ENCODE results near the gene PPP2R5C. TPM values are rescaled to one million over a fixed set of nuclear protein-coding genes. Genes with fewer than 3 reads are reported as not detected.

Gene PPP2R5C
- total RNA-seq, 4 donors from 2014 or later = 63.3 to 113 (median 75.9) TPM

GRCh38 chr14:101758913-101759593 is 2.5 kb upstream of the PPP2R5C start:
- Histone ChIP-seq H3K4me3 (no peak overlapping the region), H3K27ac (no peak overlapping the region), H3K27me3 (peaks cover 0 to 5% of the 10 kb centered on the region in 2 donors), H3K9me3 (no peaks in the 10 kb centered on the region), H3K4me1 (peaks cover 0 to 26% (median 7%) of the 10 kb centered on the region in 4 donors), H3K36me3 (no peaks in the 10 kb centered on the region)
- WGBS, 2 donors = 82 to 87% methylated on average over 16 of the region's 16 CpGs
- no peak for DNase-seq (ENCODE audit: low spot score in 2 of 2)
- TF ChIP-seq POLR2A (IDR thresholded peaks at IDR 0.05) = no peak
- no peak for TF ChIP-seq CTCF (IDR thresholded peaks at IDR 0.05)
- TF ChIP-seq EP300 (IDR thresholded peaks at IDR 0.05) = no peak

- Histone ChIP-seq H3K27ac (peak overlapping the region; percentile 94 to 99 (median 98)), H3K4me1 (peaks cover 0 to 31% (median 7%) of the 10 kb centered on the region in 4 donors), H3K36me3 (peaks cover 0 to 4% (median 0%) of the 10 kb centered on the region in 3 donors), H3K27me3 (no peaks in the 10 kb centered on the region), H3K4me3 (peak overlapping the region; percentile 95 to 99 (median 99)), H3K9me3 (no peaks in the 10 kb centered on the region)
- 3 to 4% methylated on average over 36 to 57 of the region's 63 CpGs for WGBS, 2 donors
- DNase-seq (ENCODE audit: low spot score in 2 of 2) = peak; percentile 93 to 95
- TF ChIP-seq EP300 (IDR thresholded peaks at IDR 0.05) (peak; percentile 23 to 43), CTCF (IDR thresholded peaks at IDR 0.05) (no peak), POLR2A (IDR thresholded peaks at IDR 0.05) (peak in 1 of 2 donors; percentile 10)
Observed at GRCh38 chr14:101760138-101761011, 1.1 kb upstream of the PPP2R5C start.

GRCh38 chr14:101761881-101762529 is 496 bp downstream of the PPP2R5C start:
- Histone ChIP-seq H3K4me1 (peaks cover 0 to 31% (median 7%) of the 10 kb centered on the region in 4 donors), H3K9me3 (no peaks in the 10 kb centered on the region), H3K36me3 (peaks cover 0 to 18% (median 0%) of the 10 kb centered on the region in 3 donors), H3K4me3 (peak overlapping the region; percentile 60 to 99 (median 88)), H3K27me3 (no peaks in the 10 kb centered on the region), H3K27ac (peak overlapping the region; percentile 68 to 90 (median 86))
- no peak for TF ChIP-seq POLR2A (IDR thresholded peaks at IDR 0.05)
- TF ChIP-seq EP300 (IDR thresholded peaks at IDR 0.05) = no peak
- TF ChIP-seq CTCF (IDR thresholded peaks at IDR 0.05) = no peak
- DNase-seq (ENCODE audit: low spot score in 2 of 2) = peak in 1 of 2 donors; percentile 39
- 1 to 2% methylated on average over 44 to 58 of the region's 72 CpGs for WGBS, 2 donors

DNA sequence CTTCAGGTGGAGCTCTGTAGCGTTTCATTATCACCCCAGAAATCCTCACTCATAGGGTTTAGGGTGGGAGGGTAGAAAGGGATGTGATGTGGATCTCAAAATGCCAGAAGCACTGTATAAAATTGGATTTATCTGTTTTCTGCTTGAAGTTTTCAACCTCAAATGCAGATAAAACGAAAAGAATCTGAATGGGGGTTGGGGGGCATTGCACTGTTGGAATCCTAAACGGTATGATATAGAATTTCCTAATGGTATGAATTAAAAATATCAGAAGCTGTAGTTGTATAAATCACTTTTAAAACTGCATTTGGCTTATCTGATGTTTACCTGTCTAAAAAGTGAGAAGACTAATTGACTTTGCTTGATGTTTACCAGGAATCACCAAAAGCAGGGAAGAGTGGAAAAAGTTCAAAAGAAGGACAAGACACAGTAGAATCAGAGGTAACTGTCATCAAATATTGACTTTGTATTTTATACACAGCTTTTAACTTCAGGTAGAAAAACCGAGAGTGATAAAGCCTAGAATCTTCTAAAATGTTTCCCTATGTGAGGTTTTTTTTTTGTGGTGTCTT is 1.1 kb downstream of the PPP2R5C start:
- H3K4me3 ChIP-seq = peak overlapping the region; percentile 60 to 99 (median 88)
- H3K4me1 ChIP-seq = peaks cover 0 to 31% (median 7%) of the 10 kb centered on the region in 4 donors
- H3K27me3 ChIP-seq = no peaks in the 10 kb centered on the region
- H3K27ac ChIP-seq = peak overlapping the region; percentile 68 to 90 (median 86)
- H3K9me3 ChIP-seq = no peaks in the 10 kb centered on the region
- 30 to 32% methylated on average over 4 of the region's 4 CpGs for WGBS, 2 donors
- TF ChIP-seq CTCF (IDR thresholded peaks at IDR 0.05) (no peak), EP300 (IDR thresholded peaks at IDR 0.05) (no peak), POLR2A (IDR thresholded peaks at IDR 0.05) (no peak)
- no peak for DNase-seq (ENCODE audit: low spot score in 2 of 2)
- H3K36me3 ChIP-seq = peaks cover 0 to 24% (median 0%) of the 10 kb centered on the region in 3 donors

All from tibial nerve (tissue), 4 donors.